ENCODE data around the gene PGAP2.

DNA sequence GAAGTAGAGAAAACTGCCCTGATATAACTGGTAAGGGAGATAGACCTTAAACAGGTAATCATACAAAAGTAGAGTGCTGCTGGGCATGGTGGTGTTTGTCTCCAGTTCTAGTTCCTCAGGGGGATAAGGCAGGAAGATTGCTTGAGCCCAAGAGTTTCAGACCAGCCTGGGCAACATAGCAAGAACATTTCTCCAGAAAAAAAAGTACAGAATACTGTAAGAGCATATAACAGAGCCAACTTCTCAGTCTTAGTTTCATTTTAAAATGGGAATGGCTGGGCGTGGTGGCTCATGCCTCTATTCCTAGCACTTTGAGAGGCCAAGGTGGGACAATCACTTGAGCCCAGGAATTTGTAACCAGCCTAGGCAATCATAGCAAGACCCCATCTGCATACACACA lies 36.9 kb downstream of the PGAP2 start:
- TF ChIP-seq, protein P1, sequence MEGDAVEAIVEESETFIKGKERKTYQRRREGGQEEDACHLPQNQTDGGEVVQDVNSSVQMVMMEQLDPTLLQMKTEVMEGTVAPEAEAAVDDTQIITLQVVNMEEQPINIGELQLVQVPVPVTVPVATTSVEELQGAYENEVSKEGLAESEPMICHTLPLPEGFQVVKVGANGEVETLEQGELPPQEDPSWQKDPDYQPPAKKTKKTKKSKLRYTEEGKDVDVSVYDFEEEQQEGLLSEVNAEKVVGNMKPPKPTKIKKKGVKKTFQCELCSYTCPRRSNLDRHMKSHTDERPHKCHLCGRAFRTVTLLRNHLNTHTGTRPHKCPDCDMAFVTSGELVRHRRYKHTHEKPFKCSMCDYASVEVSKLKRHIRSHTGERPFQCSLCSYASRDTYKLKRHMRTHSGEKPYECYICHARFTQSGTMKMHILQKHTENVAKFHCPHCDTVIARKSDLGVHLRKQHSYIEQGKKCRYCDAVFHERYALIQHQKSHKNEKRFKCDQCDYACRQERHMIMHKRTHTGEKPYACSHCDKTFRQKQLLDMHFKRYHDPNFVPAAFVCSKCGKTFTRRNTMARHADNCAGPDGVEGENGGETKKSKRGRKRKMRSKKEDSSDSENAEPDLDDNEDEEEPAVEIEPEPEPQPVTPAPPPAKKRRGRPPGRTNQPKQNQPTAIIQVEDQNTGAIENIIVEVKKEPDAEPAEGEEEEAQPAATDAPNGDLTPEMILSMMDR (conservative IDR thresholded peaks at IDR 0.05; ENCODE audit: low read length) = no peak
- TF ChIP-seq EZH2phosphoT487 (IDR thresholded peaks at IDR 0.05; ENCODE audit: borderline replicate concordance) = no peak
